GM12891 (cell line): ENCODE data around the gene HSPA1B.

Experiments used
- DNase-seq: peaks from one replicate; pipeline ENCODE4 v3.0.0; 2011; ENCODE audit warnings: low spot score; ENCODE audit not compliant: insufficient read length
- FAIRE-seq: peaks from 2 replicates; lab custom pipeline; 2011; peaks lifted over from hg19 to GRCh38; lab: Jason Lieb, UNC
- PAX5 ChIP-seq: IDR thresholded peaks from 2 replicates; pipeline ENCODE4 v1.6.1; 2011; ENCODE audit warnings: low read length, moderate library complexity, mild to moderate bottlenecking; ENCODE audit not compliant: insufficient read depth, severe bottlenecking
- POLR2A ChIP-seq: IDR thresholded peaks from 2 replicates; pipeline ENCODE4 v1.6.1; 2011; ENCODE audit warnings: low read depth, low read length, control low read depth
- POLR2AphosphoS5 ChIP-seq: IDR thresholded peaks from 2 replicates; pipeline ENCODE4 v1.6.1; 2011; ENCODE audit warnings: low read depth, low read length, control low read depth
- POU2F2 ChIP-seq: IDR thresholded peaks from 2 replicates; pipeline ENCODE4 v1.6.1; 2011; ENCODE audit warnings: low read depth, mild to moderate bottlenecking, control low read depth, low read length, moderate library complexity
- SPI1 ChIP-seq: IDR thresholded peaks from 2 replicates; pipeline ENCODE4 v1.6.1; 2011; ENCODE audit warnings: low read depth, low read length, control low read depth
- TAF1 ChIP-seq: IDR thresholded peaks from 2 replicates; pipeline ENCODE4 v1.6.1; 2011; ENCODE audit warnings: low read depth, low read length, control low read depth

HSPA1B gene

DNA sequence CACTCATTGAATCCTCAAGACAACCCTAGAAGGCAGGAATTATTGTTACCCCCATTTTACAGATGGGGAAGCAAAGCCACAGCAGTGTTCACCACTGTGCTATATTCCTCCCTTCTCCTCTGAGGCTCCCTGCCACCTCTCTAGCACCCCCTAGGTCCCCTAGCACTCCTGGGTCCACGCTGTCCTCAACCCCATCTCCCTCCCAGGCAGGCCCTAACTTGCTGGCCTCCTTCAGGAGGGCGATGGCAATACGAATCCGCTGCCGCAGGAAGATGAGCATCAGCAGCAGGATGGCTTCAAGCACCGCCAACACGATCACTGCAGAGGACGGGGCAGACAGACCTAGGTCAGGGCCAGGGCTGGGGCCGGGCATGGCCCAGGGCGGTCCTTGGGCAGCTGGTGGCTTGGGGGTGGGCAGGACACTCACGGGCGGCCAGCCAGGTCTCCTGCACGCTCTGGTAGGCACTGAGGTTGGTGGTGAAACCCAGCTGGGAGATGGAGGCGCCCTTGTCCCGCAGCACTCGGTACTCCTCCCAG, 42.9 kb downstream of the HSPA1B start:
- FAIRE-seq (no peak), DNase-seq (no peak)
- TF ChIP-seq PAX5: no peak

GRCh38 chr6:31871046-31871659, 43.6 kb downstream of the HSPA1B start:
- DNase-seq (no peak), FAIRE-seq (no peak)
- TF ChIP-seq SPI1: no peak

DNA sequence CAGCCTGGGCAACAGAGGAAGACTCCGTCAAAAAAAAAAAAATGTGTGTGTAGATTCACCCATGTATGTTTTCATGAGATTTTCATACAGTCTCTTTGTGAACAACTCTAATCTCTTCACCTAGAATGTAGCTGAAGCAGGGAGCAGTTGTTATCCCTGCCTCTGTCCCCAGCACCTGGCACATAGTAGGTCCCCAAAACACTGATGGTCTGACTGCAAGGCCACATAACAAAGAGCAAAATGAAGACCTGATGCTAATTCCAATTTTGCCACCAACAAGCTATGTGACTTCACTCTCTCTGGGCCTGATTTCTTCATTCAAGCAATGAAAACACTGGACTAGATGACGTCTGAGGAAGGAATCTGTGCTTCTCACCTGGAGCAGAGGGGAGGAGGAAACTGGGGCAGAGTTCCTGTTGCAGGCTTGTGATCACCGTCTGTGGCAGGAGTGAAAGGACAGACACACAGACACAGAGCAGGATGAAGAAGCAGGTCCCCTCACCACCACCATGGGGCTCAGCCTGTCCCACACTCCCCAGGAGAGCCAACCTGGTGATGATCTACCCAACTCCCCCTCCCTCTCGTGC, 46.6 kb downstream of the HSPA1B start:
- FAIRE-seq (no peak), DNase-seq (no peak)
- TF ChIP-seq POU2F2 (no peak), POLR2AphosphoS5 (no peak), PAX5 (no peak), SPI1 (no peak), TAF1 (no peak), POLR2A (no peak)

- FAIRE-seq (no peak), DNase-seq (no peak)
- no peak for TF ChIP-seq POLR2AphosphoS5
- no peak for TF ChIP-seq TAF1
- no peak for TF ChIP-seq PAX5
- TF ChIP-seq SPI1: no peak
- TF ChIP-seq POLR2A: no peak
These were observed 47.5 kb downstream of the HSPA1B start for GRCh38 chr6:31874836-31875572.

- TF ChIP-seq POLR2A (no peak), POLR2AphosphoS5 (no peak), PAX5 (no peak), SPI1 (no peak), POU2F2 (no peak), TAF1 (no peak)
- FAIRE-seq (no peak), DNase-seq (no peak)
These were observed 48.3 kb downstream of the HSPA1B start for GRCh38 chr6:31875877-31876276.

- TF ChIP-seq POU2F2 (no peak), POLR2AphosphoS5 (no peak)
- FAIRE-seq: no peak
These were observed 48.8 kb downstream of the HSPA1B start for GRCh38 chr6:31876357-31876756.

GRCh38 chr6:31877125-31877650, 49.6 kb downstream of the HSPA1B start:
- TF ChIP-seq POLR2A: no peak
- TF ChIP-seq TAF1: no peak
- no peak for TF ChIP-seq POLR2AphosphoS5
- TF ChIP-seq PAX5: no peak
- TF ChIP-seq SPI1: no peak
- TF ChIP-seq POU2F2: no peak
- no peak for FAIRE-seq
- no peak for DNase-seq

More at GRCh38 chr6:31876357-31876756, 48.8 kb downstream of the HSPA1B start:
- DNase-seq: no peak

DNA sequence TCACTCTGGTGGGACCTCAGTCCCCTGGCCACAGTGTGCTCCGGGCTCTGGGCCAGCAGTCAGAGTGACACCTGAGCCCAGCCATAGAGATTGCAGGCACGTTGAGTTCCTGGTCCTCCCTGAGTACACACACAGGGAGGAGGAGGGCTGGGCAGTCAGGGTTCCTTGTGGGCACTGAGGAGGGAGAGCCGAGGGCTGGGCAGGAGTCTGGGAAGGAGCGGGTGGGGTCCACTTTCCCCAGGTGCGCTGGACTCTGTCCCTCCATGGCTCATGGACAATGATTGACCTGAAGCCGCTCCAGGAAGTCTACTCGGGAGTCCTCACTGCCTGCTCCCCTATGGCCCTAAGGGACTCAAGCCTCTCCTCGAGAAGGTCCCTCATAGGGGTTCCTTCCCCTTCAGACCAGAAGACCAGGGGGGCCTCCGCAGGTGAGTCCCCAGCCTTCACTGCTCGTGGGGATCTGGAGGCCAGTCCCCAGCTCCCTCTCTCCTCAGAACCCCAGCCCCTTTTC, 50.2 kb downstream of the HSPA1B start:
- FAIRE-seq (no peak), DNase-seq (no peak)
- no peak for TF ChIP-seq POLR2AphosphoS5
- TF ChIP-seq POU2F2: no peak
- TF ChIP-seq PAX5: no peak
- TF ChIP-seq SPI1: no peak
- TF ChIP-seq TAF1: no peak
- TF ChIP-seq POLR2A: no peak

GRCh38 chr6:31878222-31878621, 50.7 kb downstream of the HSPA1B start:
- DNase-seq (no peak), FAIRE-seq (no peak)
- TF ChIP-seq SPI1: no peak
- no peak for TF ChIP-seq PAX5
- no peak for TF ChIP-seq POLR2AphosphoS5
- TF ChIP-seq TAF1: no peak
- no peak for TF ChIP-seq POU2F2

- FAIRE-seq (no peak), DNase-seq (no peak)
- TF ChIP-seq TAF1: no peak
- no peak for TF ChIP-seq POU2F2
- TF ChIP-seq POLR2AphosphoS5: no peak
- no peak for TF ChIP-seq POLR2A
- TF ChIP-seq PAX5: no peak
- TF ChIP-seq SPI1: no peak
These were observed 51.2 kb downstream of the HSPA1B start, which contains the start of gene SLC44A4 for GRCh38 chr6:31878726-31879125. Gene SLC44A4 (minus strand): TSS chr6:31878997. CDS start chr6:31878980, 17 bp downstream.
